T-cell (primary cell): Measurements from ENCODE around the gene ZGPAT. TPM values are rescaled to one million over a fixed set of nuclear protein-coding genes. Genes with fewer than 3 reads are reported as not detected.

Source experiments
- ATAC-seq, 4 experiments: fragments of 200-7000 bp in 3 of 4; fragments of 150-1000 bp in 1 of 4; cut with Tn5 transposase; replicated peaks in 1 of 4; 1 replicate in 3 of 4; 2 replicates in 1 of 4; pipeline ENCODE4 v1.10.0; 2021; ENCODE audit warnings: moderate library complexity in 3 of 4, mild to moderate bottlenecking in 2 of 4, moderate number of reproducible peaks in 1 of 4
- CTCF ChIA-PET, 2 donors: fragments of 300-600 bp; sonication (Branson Sonifier 250); formaldehyde crosslinking; loops; one replicate each; lab custom pipeline; 2022; ENCODE audit warnings: antibody characterized with exemption in 2 of 2; lab: Charles Lee
- POLR2A ChIA-PET, 2 donors: fragments of 300-600 bp; sonication (Branson Sonifier 250); formaldehyde crosslinking; loops; one replicate each; lab custom pipeline; 2022; ENCODE audit warnings: antibody characterized with exemption in 2 of 2; lab: Charles Lee
- DNase-seq, 35 experiments: peaks; one replicate each; pipeline versions ENCODE4 v3.0.0 to v3.0.0-alpha.2; 2013 to 2023
- H3K27ac ChIP-seq: one replicate; pipeline ENCODE4 v1.5.1; 2013; ENCODE audit warnings: low read length
- H3K27me3 ChIP-seq, 2 experiments: replicated peaks in 1 of 2; 1 replicate in 1 of 2; 2 replicates in 1 of 2; pipeline versions ENCODE4 v1.6.1 to v1.7.0; 2013; ENCODE audit warnings: low read length in 1 of 2, mixed read lengths in 1 of 2; ENCODE audit not compliant: control insufficient read depth in 2 of 2, insufficient read depth in 2 of 2; ENCODE audit errors: extremely low read depth in 1 of 2
- H3K36me3 ChIP-seq, 2 donors: 1 replicate in 1 of 2; 2 replicates in 1 of 2; pipeline versions ENCODE4 v1.6.1 to v1.7.0; 2013; ENCODE audit warnings: low read length in 1 of 2; ENCODE audit not compliant: control insufficient read depth in 2 of 2, insufficient read depth in 1 of 2; ENCODE audit errors: extremely low read depth in 1 of 2
- H3K4me1 ChIP-seq, 2 experiments: 1 replicate in 1 of 2; 2 replicates in 1 of 2; pipeline versions ENCODE4 v1.6.1 to v1.7.0; 2013; ENCODE audit warnings: low read length in 2 of 2, mixed read lengths in 1 of 2; ENCODE audit not compliant: insufficient read depth in 2 of 2, control insufficient read depth in 1 of 2; ENCODE audit errors: extremely low read depth in 1 of 2
- H3K4me3 ChIP-seq, 2 donors: 1 replicate in 1 of 2; 2 replicates in 1 of 2; pipeline versions ENCODE4 v1.5.1 to v1.7.0; 2013; ENCODE audit warnings: mild to moderate bottlenecking in 2 of 2, low read length in 1 of 2, moderate library complexity in 1 of 2; ENCODE audit not compliant: control insufficient read depth in 1 of 2; ENCODE audit errors: extremely low read depth in 1 of 2
- H3K9me3 ChIP-seq: 2 replicates; pipeline ENCODE4 v1.7.0; 2013
- H3K27ac Mint-ChIP-seq, 2 donors: one replicate each; pipeline ENCODE4 v1.8.0; 2020 to 2021; ENCODE audit warnings: mild to moderate bottlenecking in 2 of 2, mixed read lengths in 2 of 2
- H3K27me3 Mint-ChIP-seq, 2 donors: one replicate each; pipeline ENCODE4 v1.8.0; 2021 to 2022; ENCODE audit warnings: mixed read lengths in 2 of 2
- H3K36me3 Mint-ChIP-seq: one replicate; pipeline ENCODE4 v1.8.0; 2021; ENCODE audit warnings: mixed read lengths
- H3K4me1 Mint-ChIP-seq, 3 donors: one replicate each; pipeline ENCODE4 v1.8.0; 2020 to 2022; ENCODE audit warnings: mixed read lengths in 3 of 3, mild to moderate bottlenecking in 1 of 3
- H3K4me3 Mint-ChIP-seq, 3 donors: one replicate each; pipeline ENCODE4 v1.8.0; 2020 to 2022; ENCODE audit warnings: mild to moderate bottlenecking in 3 of 3, mixed read lengths in 3 of 3, moderate library complexity in 3 of 3
- H3K9me3 Mint-ChIP-seq, 3 donors: one replicate each; pipeline ENCODE4 v1.8.0; 2020 to 2022; ENCODE audit warnings: mixed read lengths in 3 of 3
- WGBS: methylation state at CpG from one replicate; pipeline ENCODE4 v1.1.5; 2013; ENCODE audit warnings: missing lambda C conversion rate; ENCODE audit not compliant: insufficient coverage; 5-methylcytosine and 5-hydroxymethylcytosine counted together
- total RNA-seq, 35 experiments: library from RNA in 6 of 35; stranded (reverse) in 6 of 35; fragments of 120-200 nt in 1 of 35; gene quantifications; one replicate each; pipeline versions ENCODE4 v1.2.1 to v1.2.4 and lab custom pipeline; 2013 to 2026

The ZGPAT gene
- total RNA-seq, 5 donors from 2014 or later (not counting 1 experiment from before 2014, with no cell fraction given), result 42.7 to 71.0 (median 59.0) TPM

DNA sequence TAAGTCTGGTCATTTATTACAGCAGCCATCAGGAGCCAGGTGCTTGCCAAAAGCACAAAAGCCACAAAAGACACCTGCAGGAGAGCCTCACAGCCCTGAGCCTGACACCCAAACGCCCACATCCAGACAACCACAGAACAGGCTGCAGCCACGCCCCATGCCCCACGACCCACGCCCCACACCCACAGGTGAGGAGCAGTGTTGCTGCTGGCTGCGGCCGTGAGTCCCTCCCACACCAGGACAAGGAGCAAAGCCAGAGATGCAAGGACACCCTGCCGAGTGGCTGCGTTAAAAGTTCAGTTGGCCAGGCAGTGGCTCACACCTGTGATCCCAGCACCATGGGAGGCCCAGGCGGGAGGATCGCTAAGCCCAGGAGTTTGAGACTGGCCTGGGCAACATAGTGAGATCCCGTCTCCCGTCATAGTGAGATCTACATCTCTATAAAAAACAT lies 74.7 kb downstream of the ZGPAT start:
- Histone ChIP-seq H3K9me3 (no peaks in the 10 kb centered on the region), H3K36me3 (no peaks in the 10 kb centered on the region), H3K27me3 (peaks cover 0 to 4% of the 10 kb centered on the region in 2 experiments), H3K4me1 (peaks cover 0 to 25% of the 10 kb centered on the region in 2 experiments), H3K4me3 (no peak overlapping the region), H3K27ac (no peak overlapping the region)
- WGBS, result 28% methylated on average over 9 of the region's 12 CpGs
- H3K4me3 Mint-ChIP-seq, result peak overlapping the region in 1 of 3 donors; percentile 40
- no peaks in the 10 kb centered on the region for H3K9me3 Mint-ChIP-seq
- H3K36me3 Mint-ChIP-seq, result no peaks in the 10 kb centered on the region
- POLR2A ChIA-PET, result no interaction called here
- ATAC-seq (peak in 3 of 4 experiments; percentile 18 to 46 (median 37)), DNase-seq (peak in 7 of 35 experiments; percentile 10 to 41 (median 23))
- H3K27ac Mint-ChIP-seq, result peak overlapping the region; percentile 63 to 83
- CTCF ChIA-PET, result no interaction called here
- no peaks in the 10 kb centered on the region for H3K27me3 Mint-ChIP-seq
- peaks cover 13 to 22% (median 21%) of the 10 kb centered on the region in 3 donors for H3K4me1 Mint-ChIP-seq

DNA sequence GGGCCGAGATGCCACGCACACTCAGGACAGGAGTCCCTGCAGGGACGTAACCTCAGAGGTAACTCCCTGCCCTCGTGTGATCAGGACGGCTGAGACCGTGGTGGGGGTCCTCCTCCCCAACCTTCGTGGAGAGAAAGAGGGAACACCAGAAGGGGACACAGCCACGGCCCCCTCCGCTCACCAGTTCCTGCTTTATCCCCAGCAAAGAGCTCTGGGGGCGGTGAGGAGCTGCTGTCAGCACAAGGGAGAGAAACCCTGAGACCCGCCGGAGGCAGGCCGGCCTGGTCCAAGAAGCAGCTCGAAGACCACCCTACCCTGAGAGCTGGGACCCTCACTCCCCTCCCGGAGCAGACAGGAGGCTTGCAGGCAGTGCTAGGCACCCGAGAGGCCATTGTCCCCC lies 76.1 kb downstream of the ZGPAT start:
- no peaks in the 10 kb centered on the region for H3K9me3 ChIP-seq
- ChIA-PET CTCF (interaction anchor here (0.5 to 1.0 kb wide), 2 partner anchors 34 to 246 kb away, joined by 3 to 4 read pairs; no protein-coding TSS in a partner anchor), POLR2A (no interaction called here)
- H3K4me1 ChIP-seq, result peaks cover 0 to 25% of the 10 kb centered on the region in 2 experiments
- no peaks in the 10 kb centered on the region for H3K36me3 ChIP-seq
- H3K4me3 ChIP-seq, result no peak overlapping the region
- no peak overlapping the region for H3K27ac ChIP-seq
- H3K27me3 ChIP-seq, result peaks cover 0 to 10% of the 10 kb centered on the region in 2 experiments
- Mint-ChIP-seq H3K27ac (no peak overlapping the region), H3K27me3 (peaks cover 0 to 4% of the 10 kb centered on the region in 2 donors), H3K4me3 (no peak overlapping the region), H3K9me3 (no peaks in the 10 kb centered on the region), H3K4me1 (peaks cover 13 to 22% (median 21%) of the 10 kb centered on the region in 3 donors), H3K36me3 (no peaks in the 10 kb centered on the region)
- WGBS, result 90% methylated on average over 9 of the region's 16 CpGs
- DNase-seq (no peak), ATAC-seq (no peak)

DNA sequence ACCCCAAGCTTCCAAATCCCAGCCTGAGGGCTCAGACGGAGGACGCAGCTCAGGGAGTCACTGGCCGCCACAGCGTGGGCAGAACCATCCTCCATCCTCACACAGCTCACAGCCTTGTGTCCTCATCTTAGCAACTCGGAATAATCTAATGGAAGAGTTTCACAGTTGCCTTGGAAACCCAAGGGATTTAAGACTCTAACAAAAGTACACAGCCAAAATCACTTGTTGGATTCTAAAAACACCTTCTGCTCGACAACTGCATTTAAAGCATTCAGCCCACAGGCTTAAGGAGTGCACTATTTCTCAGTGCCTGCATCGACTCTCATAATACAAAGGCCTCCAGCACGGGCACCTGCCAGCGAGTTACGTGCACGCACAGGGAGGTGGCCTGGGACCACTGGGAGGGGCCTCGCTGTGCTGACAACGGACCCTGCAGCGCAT lies 77.9 kb downstream of the ZGPAT start:
- POLR2A ChIA-PET, result no interaction called here
- H3K9me3 Mint-ChIP-seq, result no peaks in the 10 kb centered on the region

More for the DNA sequence above, 77.9 kb downstream of the ZGPAT start:
- H3K27ac Mint-ChIP-seq, result peak overlapping the region in 1 of 2 donors; percentile 63
- peaks cover 0 to 4% of the 10 kb centered on the region in 2 donors for H3K27me3 Mint-ChIP-seq
- H3K4me3 ChIP-seq, result no peak overlapping the region
- 81% methylated on average over 11 of the region's 14 CpGs for WGBS
- H3K4me3 Mint-ChIP-seq, result no peak overlapping the region
- no peaks in the 10 kb centered on the region for H3K36me3 ChIP-seq
- no peaks in the 10 kb centered on the region for H3K36me3 Mint-ChIP-seq
- H3K9me3 ChIP-seq, result no peaks in the 10 kb centered on the region
- no peak overlapping the region for H3K27ac ChIP-seq
- no peak for DNase-seq
- peaks cover 0 to 25% of the 10 kb centered on the region in 2 experiments for H3K4me1 ChIP-seq
- ATAC-seq, result no peak
- H3K27me3 ChIP-seq, result peaks cover 0 to 25% of the 10 kb centered on the region in 2 experiments
- peaks cover 13 to 22% (median 21%) of the 10 kb centered on the region in 3 donors for H3K4me1 Mint-ChIP-seq
- CTCF ChIA-PET, result interaction anchor here in 1 of 2 donors (0.9 to 1.0 kb wide), 3 partner anchors 8 to 79 kb away, joined by 3 to 4 read pairs (median 3); partner anchors contain the start of genes LIME1 and TPD52L2

Other genes with a start within 250 kb of the ZGPAT start
- gene KCNQ2, start 235.4 kb upstream of the ZGPAT start, total RNA-seq, result under 1 TPM; 0.19 to 0.49 (median 0.32) TPM
- 1 to 10 TPM in 3 of 5 donors, under 1 TPM in 2; 0.50 to 3.1 (median 1.1) TPM for gene EEF1A2, start 209.0 kb upstream of the ZGPAT start, total RNA-seq
- gene PPDPF, start 187.3 kb upstream of the ZGPAT start, total RNA-seq, result 100 to 1,000 TPM; 147 to 320 (median 300) TPM
- gene PTK6, start 170.7 kb upstream of the ZGPAT start, total RNA-seq, result under 1 TPM; 0.15 to 0.47 (median 0.23) TPM
- gene SRMS, start 160.3 kb upstream of the ZGPAT start, total RNA-seq, result not detected
- 1 to 10 TPM in 2 of 5 donors, under 1 TPM in 3; 0.38 to 1.8 (median 0.70) TPM for gene FNDC11, start 153.9 kb upstream of the ZGPAT start, total RNA-seq
- gene HELZ2, start 133.8 kb upstream of the ZGPAT start, total RNA-seq, result 10 to 100 TPM; 31.6 to 73.0 (median 43.5) TPM
- 10 to 100 TPM; 20.7 to 30.3 (median 29.0) TPM for gene GMEB2, start 80.9 kb upstream of the ZGPAT start, total RNA-seq
- 100 to 1,000 TPM in 3 of 5 donors, 10 to 100 TPM in 2; 92.9 to 121 (median 107) TPM for gene STMN3, start 54.6 kb upstream of the ZGPAT start, total RNA-seq
- gene RTEL1, start 49.7 kb upstream of the ZGPAT start, total RNA-seq, result 10 to 100 TPM; 30.7 to 41.6 (median 36.8) TPM
- 1 to 10 TPM in 2 of 5 donors, under 1 TPM in 2, not detected in 1; 0.37 to 1.5 (median 0.91) TPM for gene TNFRSF6B, start 11.4 kb upstream of the ZGPAT start, total RNA-seq
- 100 to 1,000 TPM in 2 of 5 donors, 10 to 100 TPM in 3; 58.5 to 102 (median 99.5) TPM for gene ARFRP1, start 63 bp upstream of the ZGPAT start, total RNA-seq
- gene LIME1, start 28.6 kb downstream of the ZGPAT start, total RNA-seq, result 100 to 1,000 TPM; 144 to 248 (median 172) TPM
- 100 to 1,000 TPM; 110 to 173 (median 135) TPM for gene SLC2A4RG, start 31.7 kb downstream of the ZGPAT start, total RNA-seq
- under 1 TPM; 0.20 to 0.95 (median 0.30) TPM for gene ZBTB46, start 123.2 kb downstream of the ZGPAT start, total RNA-seq
- gene ABHD16B, start 153.5 kb downstream of the ZGPAT start, total RNA-seq, result not detected
- gene TPD52L2, start 157.2 kb downstream of the ZGPAT start, total RNA-seq, result 10 to 100 TPM; 27.8 to 44.1 (median 39.3) TPM
- 10 to 100 TPM; 35.4 to 63.7 (median 54.9) TPM for gene DNAJC5, start 187.1 kb downstream of the ZGPAT start, total RNA-seq
- gene UCKL1, start 248.4 kb downstream of the ZGPAT start, total RNA-seq, result 10 to 100 TPM; 40.6 to 72.3 (median 67.0) TPM